ENCODE measurements around the gene DPH7. TPM values are rescaled to one million over a fixed set of nuclear protein-coding genes. Genes with fewer than 3 reads are reported as not detected.

The DPH7 gene
- polyA plus RNA-seq, 1 donor from 2014 or later = 145 TPM

GRCh38 chr9:137522746-137523455, 55.8 kb downstream of the DPH7 start:
- Histone ChIP-seq H3K9ac (ENCODE audit: low read length) (no peak overlapping the region), H3K4me2 (ENCODE audit: low read length) (no peak overlapping the region), H2AFZ (ENCODE audit: low read depth, low read length) (no peak overlapping the region), H3F3A (ENCODE audit: insufficient read depth, low read length, poor library complexity, severe bottlenecking) (no peaks in the 10 kb centered on the region), H3K79me2 (replicated peaks; ENCODE audit: insufficient read depth, low read length) (no peaks in the 10 kb centered on the region), H3K36me3 (ENCODE audit: insufficient read depth, low read length) (no peaks in the 10 kb centered on the region), H3K27me3 (ENCODE audit: insufficient read depth, low read depth, low read length) (no peaks in the 10 kb centered on the region), H3K27ac (ENCODE audit: low read length) (no peak overlapping the region), H3K4me3 (ENCODE audit: low read length) (no peak overlapping the region), H3K9me2 (ENCODE audit: insufficient read depth, low read length) (no peaks in the 10 kb centered on the region), H3K9me3 (ENCODE audit: low read length) (no peaks in the 10 kb centered on the region), H4K20me1 (ENCODE audit: insufficient read depth) (no peaks in the 10 kb centered on the region)
- no peak for TF ChIP-seq EP300 (conservative IDR thresholded peaks at IDR 0.05; ENCODE audit: poor library complexity, severe bottlenecking)
- no peak for TF ChIP-seq EZH2 (IDR thresholded peaks at IDR 0.05; ENCODE audit: borderline replicate concordance, insufficient read depth, low read length, poor library complexity, severe bottlenecking)
- no peak for TF ChIP-seq RAD21 (conservative IDR thresholded peaks at IDR 0.05)
- TF ChIP-seq, protein P1, sequence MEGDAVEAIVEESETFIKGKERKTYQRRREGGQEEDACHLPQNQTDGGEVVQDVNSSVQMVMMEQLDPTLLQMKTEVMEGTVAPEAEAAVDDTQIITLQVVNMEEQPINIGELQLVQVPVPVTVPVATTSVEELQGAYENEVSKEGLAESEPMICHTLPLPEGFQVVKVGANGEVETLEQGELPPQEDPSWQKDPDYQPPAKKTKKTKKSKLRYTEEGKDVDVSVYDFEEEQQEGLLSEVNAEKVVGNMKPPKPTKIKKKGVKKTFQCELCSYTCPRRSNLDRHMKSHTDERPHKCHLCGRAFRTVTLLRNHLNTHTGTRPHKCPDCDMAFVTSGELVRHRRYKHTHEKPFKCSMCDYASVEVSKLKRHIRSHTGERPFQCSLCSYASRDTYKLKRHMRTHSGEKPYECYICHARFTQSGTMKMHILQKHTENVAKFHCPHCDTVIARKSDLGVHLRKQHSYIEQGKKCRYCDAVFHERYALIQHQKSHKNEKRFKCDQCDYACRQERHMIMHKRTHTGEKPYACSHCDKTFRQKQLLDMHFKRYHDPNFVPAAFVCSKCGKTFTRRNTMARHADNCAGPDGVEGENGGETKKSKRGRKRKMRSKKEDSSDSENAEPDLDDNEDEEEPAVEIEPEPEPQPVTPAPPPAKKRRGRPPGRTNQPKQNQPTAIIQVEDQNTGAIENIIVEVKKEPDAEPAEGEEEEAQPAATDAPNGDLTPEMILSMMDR (IDR thresholded peaks at IDR 0.05; ENCODE audit: poor library complexity, severe bottlenecking) = no peak
- no peak for TF ChIP-seq REST (IDR thresholded peaks at IDR 0.05; ENCODE audit: borderline replicate concordance)
- TF ChIP-seq TAF1 (IDR thresholded peaks at IDR 0.05; ENCODE audit: low read depth) = no peak
- no peak for TF ChIP-seq POLR2AphosphoS5 (IDR thresholded peaks at IDR 0.05)
- TF ChIP-seq MXI1 (conservative IDR thresholded peaks at IDR 0.05; ENCODE audit: poor library complexity, severe bottlenecking) = no peak
- TF ChIP-seq SMC3 (conservative IDR thresholded peaks at IDR 0.05; ENCODE audit: poor library complexity) = no peak

- H3F3A ChIP-seq (ENCODE audit: insufficient read depth, low read length, poor library complexity, severe bottlenecking) = no peaks in the 10 kb centered on the region
- no peak overlapping the region for H3K9ac ChIP-seq (ENCODE audit: low read length)
- H3K9me2 ChIP-seq (ENCODE audit: insufficient read depth, low read length) = no peaks in the 10 kb centered on the region
- no peaks in the 10 kb centered on the region for H3K36me3 ChIP-seq (ENCODE audit: insufficient read depth, low read length)
- H3K4me2 ChIP-seq (ENCODE audit: low read length) = no peak overlapping the region
- H3K27ac ChIP-seq (ENCODE audit: low read length) = no peak overlapping the region
- H3K9me3 ChIP-seq (ENCODE audit: low read length) = no peaks in the 10 kb centered on the region
- H2AFZ ChIP-seq (ENCODE audit: low read depth, low read length) = no peak overlapping the region
- TF ChIP-seq POLR2AphosphoS5 (IDR thresholded peaks at IDR 0.05) (no peak), EZH2 (IDR thresholded peaks at IDR 0.05; ENCODE audit: borderline replicate concordance, insufficient read depth, low read length, poor library complexity, severe bottlenecking) (no peak), TAF1 (IDR thresholded peaks at IDR 0.05; ENCODE audit: low read depth) (no peak), RAD21 (conservative IDR thresholded peaks at IDR 0.05) (no peak), SMC3 (conservative IDR thresholded peaks at IDR 0.05; ENCODE audit: poor library complexity) (no peak), REST (IDR thresholded peaks at IDR 0.05; ENCODE audit: borderline replicate concordance) (no peak), EP300 (conservative IDR thresholded peaks at IDR 0.05; ENCODE audit: poor library complexity, severe bottlenecking) (no peak), MXI1 (conservative IDR thresholded peaks at IDR 0.05; ENCODE audit: poor library complexity, severe bottlenecking) (no peak)
- TF ChIP-seq, protein P1 (IDR thresholded peaks at IDR 0.05; ENCODE audit: poor library complexity, severe bottlenecking) = no peak
- H4K20me1 ChIP-seq (ENCODE audit: insufficient read depth) = no peaks in the 10 kb centered on the region
- H3K4me3 ChIP-seq (ENCODE audit: low read length) = no peak overlapping the region
- H3K27me3 ChIP-seq (ENCODE audit: insufficient read depth, low read depth, low read length) = no peaks in the 10 kb centered on the region
- H3K79me2 ChIP-seq (replicated peaks; ENCODE audit: insufficient read depth, low read length) = no peaks in the 10 kb centered on the region
These were observed 57.2 kb downstream of the DPH7 start for GRCh38 chr9:137521405-137521985.

Measured in neural cell (in vitro differentiated cells).